DMS 273 (cell line): Measurements from ENCODE around the gene CDPF1.
A peak's percentile ranks its signal among the peaks of the same experiment; 100 is the strongest.

Experiments
- DNase-seq: peaks from one replicate; lab custom pipeline; 2025; ENCODE audit not compliant: unreplicated experiment; lab: John Stamatoyannopoulos, UW

CDPF1 gene

GRCh38 chr22:46259374-46259773 is 9.3 kb upstream of the CDPF1 start:
- no peak for DNase-seq

DNA sequence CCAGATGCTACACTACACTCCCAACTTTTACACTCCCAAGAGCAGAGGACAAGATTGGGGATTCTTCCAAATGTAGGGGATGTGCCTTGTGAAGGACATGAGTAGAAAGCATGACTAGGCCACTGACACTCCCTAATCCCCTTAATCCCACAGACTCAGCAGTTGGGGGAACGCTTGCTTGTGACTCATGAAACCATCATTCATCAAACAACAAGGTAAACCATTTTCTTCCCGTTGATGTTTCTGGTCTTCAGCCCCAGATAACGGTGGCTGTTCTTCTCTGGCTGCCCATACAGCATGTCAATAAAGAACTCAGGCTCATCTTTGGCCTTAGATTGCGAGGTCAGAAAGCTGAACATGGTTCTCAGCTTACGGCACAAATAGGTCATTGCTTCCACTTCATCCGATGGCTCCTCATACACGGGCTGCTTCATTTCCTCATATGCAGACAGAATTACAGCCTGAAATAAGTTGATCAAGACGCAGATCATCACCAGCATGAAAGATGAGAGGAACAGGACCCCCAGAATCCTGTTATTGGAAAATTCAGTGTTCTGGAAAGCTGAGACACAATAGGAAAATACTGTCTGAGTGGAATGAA is 6.4 kb upstream of the CDPF1 start:
- DNase-seq: no peak

DNA sequence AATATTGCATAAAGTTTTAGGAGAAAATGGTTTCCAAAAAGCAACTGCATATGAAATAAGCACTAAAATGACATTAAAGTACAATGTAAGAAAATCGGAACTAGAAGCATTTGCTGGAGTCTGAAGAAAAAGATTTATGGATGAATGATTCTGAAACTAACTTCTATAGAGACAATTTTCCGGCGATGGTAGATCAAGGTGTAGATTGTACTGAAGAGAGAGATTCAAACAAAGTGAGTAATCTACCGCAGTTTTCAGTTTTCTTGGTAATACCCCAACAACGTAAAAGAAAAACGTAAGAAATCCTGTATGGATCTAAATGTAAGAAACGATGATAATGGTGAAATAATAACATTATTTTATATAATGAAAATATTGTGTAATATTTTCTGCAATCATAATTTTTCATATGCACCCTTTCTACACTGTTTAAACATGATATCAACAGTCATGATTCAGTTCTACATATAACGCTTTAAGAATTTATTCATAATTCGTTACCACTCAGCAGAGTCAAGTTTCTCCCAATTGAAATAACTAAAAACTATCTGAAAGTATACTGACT is 1.8 kb upstream of the CDPF1 start:
- DNase-seq: no peak

GRCh38 chr22:46251266-46251665 is 1.2 kb upstream of the CDPF1 start:
- DNase-seq: no peak

DNA sequence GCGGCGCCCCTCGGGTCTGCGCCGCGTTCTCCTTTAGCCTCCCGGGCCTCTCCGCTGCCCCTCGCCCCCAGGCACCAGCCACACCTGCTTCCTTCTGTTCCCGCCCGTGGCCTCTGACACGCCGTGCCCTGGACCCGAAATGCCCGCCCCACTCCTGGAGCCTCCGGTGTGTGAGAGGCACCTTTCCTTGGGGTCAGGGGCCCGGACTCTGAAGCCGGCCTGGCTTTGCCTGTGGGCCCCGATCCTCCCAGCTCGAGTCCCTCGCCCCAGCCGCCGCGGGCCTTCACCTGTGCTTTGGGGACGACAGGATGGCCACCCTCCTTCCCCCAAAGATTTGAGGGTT is 661 bp upstream of the CDPF1 start:
- no peak for DNase-seq

- no peak for DNase-seq
These were observed 2.6 kb downstream of the CDPF1 start for GRCh38 chr22:46247443-46247975.

GRCh38 chr22:46246178-46246577 is 3.9 kb downstream of the CDPF1 start:
- DNase-seq: no peak

- DNase-seq: no peak
These were observed 4.6 kb downstream of the CDPF1 start for GRCh38 chr22:46245511-46245910.

DNA sequence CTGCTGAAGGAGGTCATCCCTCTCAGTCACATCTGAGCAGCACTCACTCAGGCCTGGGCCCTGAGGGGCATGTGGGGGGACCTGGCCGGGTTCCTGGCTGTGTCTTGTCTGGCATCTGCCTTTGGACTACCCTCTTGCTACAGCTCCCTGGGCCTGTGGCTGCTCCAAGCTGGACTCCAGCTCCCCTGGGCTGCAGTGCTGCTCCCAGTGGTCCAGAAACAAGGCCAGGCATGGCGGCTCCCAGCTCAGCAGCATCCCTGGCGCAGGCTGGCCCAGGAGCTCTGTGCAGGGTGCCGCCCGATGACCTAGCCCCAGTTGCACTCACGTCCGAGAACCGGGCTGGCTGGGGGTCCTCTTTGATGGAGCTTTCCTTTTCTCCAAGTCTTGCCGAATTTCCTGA is 5.3 kb downstream of the CDPF1 start:
- DNase-seq: no peak

DNA sequence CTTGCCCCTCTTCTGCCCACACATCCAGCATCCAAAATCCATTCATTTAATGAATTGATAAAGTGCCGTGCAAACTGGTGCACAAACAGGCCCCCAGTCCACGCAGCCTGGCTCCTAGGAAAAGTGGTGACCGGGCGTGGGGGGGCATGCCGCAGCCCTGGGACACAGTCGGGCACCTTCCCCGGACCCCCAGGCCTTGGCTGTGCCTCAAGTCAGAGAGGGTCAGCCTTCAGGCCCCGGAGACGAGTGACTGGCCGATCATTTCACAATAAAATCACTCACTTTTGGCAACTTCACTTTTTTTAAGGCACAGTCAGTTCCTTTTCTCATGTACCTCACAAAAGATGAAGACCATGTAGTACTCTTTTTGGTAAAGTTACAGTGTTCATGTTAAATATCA is 8.0 kb downstream of the CDPF1 start:
- no peak for DNase-seq

GRCh38 chr22:46241396-46242007 is 8.6 kb downstream of the CDPF1 start:
- DNase-seq: no peak

DNA sequence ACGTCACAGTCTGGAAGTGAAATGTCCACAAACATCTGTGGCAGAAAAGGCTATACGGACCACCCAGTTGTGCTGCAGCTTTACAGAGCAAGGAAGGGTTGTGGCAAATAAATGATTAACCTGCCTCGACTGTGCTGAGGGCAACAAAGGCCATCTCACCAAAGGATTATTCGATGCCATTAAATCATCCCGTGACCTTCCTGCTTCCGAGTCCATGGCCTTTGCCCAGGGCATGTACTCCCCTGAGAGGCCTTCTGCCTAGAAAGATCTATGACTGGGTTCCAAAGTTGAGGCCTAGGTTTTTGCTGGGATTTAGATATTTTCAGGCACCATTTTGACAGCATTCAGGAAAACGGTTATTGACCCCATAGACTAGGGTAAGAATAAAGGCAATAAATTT is 9.2 kb downstream of the CDPF1 start:
- DNase-seq: no peak

DNA sequence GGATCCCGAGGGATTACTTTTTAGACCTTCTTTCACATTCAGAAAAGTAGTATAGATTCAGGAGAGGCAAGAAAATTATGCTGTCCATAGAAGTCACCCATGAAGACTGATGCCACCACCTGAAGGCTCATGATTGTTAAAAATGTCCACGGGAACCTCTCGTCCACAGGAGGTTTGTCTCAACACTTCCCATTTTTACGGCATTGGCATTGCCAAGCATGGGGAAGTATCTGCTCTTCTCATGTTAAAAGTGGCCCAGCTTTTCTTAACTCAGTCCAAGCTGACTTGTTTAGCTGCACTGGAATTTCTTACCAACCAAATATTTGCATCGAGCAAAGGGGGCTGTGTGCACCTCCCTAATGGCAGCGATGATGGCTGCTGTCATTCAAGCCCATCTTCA is 9.6 kb downstream of the CDPF1 start:
- DNase-seq: no peak

DNA sequence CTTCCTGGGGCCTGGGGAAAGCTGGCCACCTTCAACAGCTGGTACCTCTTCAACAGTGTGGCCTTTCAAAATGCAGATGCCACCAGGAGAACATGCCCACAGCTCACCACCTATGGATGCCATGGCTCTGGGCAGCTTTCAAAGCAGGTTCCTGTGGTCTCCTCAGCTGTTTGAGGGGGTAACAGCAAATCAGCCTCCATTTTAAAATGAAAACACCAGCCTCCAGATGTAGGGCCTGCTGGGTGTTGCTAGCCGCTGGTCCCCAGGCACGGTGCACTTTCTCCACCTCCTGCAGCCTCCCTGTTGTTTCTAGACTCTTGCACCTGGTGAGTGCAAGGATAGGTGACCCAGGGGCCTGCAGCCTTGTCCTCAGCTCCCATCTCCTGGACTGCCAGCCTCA is 10.0 kb downstream of the CDPF1 start:
- DNase-seq: no peak

DNA sequence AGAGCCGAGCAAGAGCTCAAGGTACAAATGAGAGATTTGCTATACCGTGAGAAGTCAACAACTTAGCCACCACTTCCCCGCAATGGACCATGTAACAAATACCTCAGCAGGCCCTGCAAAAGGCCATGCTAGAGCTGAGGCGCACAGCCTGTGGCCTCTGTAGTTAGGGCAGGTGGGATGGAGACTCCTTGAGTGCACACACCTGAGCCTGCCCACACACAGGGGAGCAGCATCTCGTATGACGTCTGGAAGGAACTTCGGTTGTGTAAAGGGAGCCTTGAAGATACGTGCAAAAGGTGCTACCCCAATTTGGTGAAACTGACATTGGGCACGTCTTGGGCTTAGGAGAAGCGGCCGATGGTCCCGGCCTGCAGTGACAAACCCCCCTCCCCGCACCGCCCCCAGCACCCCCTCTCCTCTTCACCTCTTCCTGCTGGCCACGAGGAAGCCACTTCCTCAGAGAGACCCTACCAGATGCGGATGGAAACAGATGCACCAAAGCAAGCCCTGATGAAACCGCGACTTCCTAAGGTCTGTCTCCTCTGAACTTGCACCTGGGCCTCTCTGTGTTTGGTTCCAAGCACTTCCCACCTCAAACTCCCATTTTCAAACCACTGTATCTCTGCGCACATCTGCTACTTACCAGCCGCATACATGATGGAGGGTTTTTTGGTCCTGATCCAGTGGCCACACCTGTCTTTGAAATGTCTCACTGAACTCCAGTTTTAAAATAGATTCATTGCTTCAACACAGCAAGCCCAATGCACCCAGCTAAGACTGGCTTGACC is 10.6 kb downstream of the CDPF1 start:
- DNase-seq: no peak

DNA sequence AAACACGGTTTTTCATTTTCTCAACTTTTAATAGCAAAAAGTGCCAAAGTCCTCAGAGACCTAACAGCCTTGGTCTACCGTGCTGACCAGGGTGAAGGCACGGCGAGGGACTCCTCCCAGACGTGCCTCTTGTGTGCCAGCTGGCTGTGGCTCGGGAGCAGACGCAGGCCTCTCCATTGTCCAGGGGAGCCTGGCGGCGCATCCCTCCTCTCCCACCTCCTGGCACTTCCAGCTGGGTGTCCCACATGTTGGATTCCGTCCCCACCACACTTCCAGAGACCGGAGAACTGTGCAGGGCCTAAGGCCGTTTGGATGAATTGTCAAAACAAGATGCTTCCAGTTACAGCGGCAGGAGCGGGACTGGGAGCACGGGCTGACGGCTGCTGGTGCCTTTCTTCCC is 11.6 kb downstream of the CDPF1 start:
- peak; percentile 12 for DNase-seq

DNA sequence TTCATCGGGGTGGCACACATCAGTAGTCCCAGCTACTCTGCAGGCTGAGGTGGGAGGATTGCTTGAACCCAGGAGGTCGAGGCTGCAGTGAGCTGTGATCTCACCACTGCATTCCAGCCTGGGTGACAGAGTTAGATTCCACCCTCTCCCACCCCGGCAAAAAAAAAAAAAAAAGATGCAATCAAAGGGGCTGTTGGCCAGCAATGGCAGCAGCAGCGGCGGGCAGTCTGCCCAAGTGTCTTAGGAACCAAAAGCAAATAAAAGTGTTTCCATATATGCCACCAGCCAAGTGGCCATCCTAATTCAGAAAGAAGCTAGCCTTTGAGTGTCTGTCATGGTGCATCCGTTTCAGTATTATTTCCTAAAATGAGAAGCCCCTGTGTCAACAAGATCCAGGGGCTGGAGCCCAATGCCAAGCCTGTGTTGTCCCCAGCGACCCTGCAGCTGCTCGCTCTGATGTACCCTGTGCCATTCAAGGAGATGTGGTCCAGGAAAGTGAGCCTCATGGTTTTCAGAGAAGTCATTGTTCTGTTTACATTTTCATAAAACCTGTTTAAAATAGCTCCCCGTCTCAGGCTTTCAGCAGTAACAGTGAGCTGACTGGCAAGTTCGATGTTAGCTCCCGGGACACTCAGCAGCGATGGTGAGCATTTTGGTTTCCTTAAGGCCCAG is 12.5 kb downstream of the CDPF1 start:
- DNase-seq: no peak

DNA sequence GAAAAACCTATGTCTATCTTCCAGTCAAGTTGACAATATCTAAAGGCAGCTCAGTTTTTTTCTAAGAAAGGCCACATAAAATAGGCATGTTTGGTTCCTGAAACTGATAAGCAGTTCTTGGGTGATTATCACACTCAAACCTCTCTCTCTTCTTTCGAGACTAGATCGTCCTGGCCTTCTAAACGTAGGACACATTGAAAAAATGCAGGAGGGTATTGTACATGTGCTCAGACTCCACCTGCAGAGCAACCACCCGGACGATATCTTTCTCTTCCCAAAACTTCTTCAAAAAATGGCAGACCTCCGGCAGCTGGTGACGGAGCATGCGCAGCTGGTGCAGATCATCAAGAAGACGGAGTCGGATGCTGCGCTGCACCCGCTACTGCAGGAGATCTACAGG is 15.1 kb downstream of the CDPF1 start:
- no peak for DNase-seq

- DNase-seq: peak; percentile 85
These were observed 16.9 kb downstream of the CDPF1 start for GRCh38 chr22:46233231-46233630.

- DNase-seq: no peak
These were observed 19.7 kb downstream of the CDPF1 start for GRCh38 chr22:46230262-46230901.

DNA sequence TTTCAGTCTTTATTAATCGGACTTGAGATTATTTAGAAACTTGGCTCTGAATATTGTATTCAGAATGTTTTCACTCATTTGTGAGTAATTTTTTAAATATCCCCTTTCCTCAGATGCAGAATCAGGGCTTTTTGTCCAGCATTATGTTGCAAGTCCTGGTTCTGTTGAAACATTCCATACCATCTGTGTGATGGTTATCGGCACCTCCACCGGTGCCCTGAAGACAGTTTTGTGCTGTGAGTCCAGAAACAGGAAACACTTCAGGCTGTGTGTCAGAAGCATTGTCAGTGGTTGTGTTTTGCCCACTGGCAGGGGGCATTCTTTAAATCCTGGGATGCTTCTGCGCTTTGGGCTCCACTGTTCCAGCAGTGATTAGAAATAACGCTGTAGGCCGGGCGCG is 20.4 kb downstream of the CDPF1 start:
- no peak for DNase-seq
